GM19351 (cell line): ENCODE data around the gene SAMD3.
"Not testable (repeated sequence)": the region's sequence is repeated elsewhere in the genome, so short reads cannot be mapped to it uniquely, and the experiment has no call there.

Experiments used
- ATAC-seq: cut with Tn5 transposase; IDR thresholded peaks from one replicate; pipeline ENCODE4 v1.9.1; 2021; ENCODE audit warnings: mild to moderate bottlenecking, moderate library complexity; ENCODE audit not compliant: unreplicated experiment

Gene SAMD3

DNA sequence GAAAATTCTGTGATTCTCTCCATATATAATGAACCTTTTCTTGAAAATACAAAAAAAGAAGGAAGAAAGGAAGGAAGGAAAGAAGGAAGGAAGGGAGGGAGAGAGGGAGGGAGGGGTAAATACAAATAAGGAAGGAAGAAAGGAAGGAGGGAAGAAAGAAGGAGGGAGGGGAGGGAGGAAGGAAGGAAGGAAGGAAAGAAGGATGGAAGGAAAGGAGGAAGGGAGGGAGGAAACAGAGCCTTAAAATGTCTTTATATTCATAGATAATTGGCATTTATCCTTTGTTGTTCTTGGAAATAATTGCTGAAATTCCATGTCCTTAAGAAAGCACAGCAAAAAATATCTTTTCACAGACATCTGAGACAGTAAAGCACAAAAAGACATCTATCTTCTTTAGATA, 40.3 kb downstream of the SAMD3 start:
- ATAC-seq = no peak

DNA sequence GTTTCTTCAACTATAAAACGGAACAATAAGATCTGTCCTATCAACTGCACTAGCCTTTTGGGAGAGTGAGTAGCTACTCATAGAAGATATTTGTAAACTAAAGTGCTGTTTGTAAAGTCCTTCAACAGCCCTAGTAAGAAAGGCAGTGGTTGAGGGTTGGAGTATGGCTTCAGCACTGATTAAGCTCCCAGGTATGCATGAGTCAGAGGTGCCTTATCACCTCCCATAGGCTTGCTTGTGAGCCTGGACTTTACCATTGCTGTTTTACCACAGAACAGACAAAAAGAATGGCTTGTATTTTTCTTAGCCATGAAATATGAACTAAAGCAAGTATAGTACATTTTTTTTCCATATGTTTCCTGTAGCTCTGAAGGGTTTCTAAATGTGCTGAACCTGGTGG, 44.1 kb downstream of the SAMD3 start:
- no peak for ATAC-seq

DNA sequence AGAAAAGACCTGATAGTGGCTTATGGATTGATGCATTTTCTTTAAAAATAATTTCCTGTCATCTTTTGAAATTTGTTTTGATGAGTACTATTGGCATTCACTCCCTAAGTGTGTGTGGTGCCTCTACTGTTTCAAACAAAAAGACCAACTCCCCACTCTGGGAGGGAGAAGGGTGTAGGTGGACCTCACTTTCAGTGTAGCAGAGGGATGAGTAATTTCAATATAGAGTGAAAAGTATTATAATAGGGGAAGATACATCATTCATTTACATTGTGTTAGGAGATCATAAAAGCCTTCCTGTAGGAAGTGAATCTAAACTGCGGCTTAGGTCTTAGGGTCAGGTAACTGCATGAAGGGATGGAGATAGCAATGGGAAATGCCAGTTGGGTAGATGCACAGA, 46.4 kb downstream of the SAMD3 start:
- no peak for ATAC-seq

DNA sequence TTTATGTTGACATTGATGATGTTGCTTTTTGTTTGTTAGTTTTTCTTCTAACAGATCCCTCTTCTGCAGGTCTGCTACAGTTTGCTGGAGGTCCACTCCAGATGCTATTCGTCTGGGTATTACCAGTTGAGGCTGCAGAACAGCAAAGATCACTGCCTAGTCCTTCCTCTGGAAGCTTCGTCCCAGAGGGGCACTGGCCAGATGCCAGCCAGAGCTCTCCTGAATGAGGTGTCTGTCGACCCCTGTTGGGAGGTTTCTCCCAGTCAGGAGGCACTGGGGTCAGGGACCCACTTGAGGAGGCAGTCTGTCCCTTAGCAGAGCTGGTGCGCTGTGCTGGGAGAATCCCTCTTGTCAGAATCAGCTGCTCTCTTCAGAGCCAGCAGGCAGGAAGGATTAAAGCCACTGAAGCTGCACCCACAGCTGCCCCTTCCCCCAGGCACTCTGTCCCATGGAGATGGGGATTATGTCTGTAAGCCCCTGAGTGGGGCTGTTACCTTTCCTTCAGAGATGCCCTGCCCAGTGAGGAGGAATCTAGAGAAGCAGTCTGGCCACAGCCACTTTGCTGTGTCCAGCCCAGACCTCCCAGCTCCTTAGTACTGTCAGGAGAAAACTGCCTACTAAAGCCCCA, 49.3 kb downstream of the SAMD3 start:
- ATAC-seq = not testable (repeated sequence)

DNA sequence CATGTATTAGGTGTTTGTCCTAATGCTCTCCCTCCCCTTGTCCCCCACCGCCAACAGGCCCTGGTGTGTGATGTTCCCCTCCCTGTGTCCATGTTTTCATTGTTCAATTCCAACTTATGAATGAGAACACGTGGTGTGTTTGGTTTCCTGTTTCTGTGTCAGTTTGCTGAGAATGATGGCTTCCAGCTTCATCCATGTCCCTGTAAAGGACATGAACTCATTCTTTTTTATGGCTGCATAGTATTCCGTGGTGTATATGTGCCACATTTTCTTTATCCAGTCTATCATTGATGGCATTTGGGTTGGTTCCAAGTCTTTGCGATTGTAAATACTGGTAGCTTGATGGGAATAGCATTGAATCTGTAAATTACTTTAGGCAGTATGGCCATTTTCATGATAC, 52.6 kb downstream of the SAMD3 start:
- ATAC-seq = not testable (repeated sequence)

DNA sequence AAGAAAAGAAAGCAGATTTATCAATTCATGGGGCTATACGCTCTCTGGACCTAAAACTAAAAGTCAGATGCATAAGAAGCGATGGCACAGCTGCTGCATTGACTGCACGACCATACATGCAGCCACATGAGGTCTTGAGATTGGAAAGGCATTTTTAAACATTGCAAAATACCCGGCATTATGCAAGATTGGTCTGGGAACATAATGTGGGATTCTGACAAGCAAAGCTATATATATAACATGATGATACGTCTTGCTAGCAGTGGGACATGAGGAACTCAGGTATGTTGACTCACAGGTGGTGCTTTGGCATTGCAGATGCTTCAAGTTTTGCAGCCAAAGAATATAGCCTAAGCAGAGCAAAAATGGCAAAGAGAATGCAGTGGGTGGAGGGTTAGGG, 55.1 kb downstream of the SAMD3 start:
- ATAC-seq = no peak

DNA sequence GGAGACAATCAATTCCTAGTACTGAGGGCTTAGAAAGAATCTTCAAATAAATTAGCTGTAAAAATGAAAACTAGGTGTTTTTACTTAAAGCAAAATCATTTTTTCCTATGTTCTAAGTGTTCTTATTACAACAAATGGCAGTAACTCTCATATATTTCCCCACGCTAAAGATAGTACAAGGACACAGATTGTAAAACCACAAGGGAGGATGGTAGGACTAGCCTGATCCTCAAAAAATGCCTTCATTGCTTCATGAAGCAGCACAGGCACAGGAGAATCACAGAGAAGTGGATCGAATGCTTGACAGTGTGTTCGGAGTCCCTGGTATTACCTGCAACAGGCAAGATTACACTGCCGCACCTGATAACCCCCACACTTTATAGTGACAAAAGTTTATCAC, 58.5 kb downstream of the SAMD3 start:
- ATAC-seq = no peak

DNA sequence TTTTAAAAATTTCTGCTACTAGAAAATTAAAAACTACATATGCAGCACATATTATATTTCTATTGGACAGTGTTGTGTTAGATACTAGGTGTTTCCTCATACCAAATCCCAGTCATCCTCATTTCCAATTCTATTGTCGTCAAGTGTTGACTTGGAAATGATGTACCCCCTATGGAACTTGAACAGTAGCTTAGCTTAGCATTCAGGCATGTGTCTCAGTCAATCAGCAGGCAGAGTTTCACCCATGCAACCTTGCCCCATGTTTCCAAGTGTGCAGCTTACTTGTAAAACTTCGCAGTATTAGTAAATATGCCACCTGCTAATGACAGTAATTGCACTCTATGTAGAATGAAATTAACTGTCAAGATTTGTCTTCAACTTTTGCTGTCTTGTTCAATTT, 59.5 kb downstream of the SAMD3 start:
- ATAC-seq = no peak

DNA sequence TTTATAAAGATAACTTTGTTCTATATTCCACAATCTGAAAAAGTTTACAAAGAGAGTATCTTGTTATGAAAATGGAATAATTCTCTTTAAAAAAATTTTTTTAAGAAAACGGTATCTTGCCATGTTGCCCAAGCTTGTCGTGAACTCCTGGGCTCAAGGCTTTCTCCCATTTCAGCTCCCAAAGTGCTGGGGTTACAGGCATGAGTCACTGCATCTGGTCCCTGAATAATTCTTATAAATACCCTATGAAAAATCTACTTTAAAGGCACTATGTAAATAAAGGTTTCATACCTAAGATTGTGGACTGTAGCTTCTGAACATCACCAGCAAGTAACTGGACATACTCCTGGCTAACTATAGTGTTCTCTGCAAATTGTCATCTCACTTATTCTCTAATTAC, 60.3 kb downstream of the SAMD3 start:
- ATAC-seq = no peak

DNA sequence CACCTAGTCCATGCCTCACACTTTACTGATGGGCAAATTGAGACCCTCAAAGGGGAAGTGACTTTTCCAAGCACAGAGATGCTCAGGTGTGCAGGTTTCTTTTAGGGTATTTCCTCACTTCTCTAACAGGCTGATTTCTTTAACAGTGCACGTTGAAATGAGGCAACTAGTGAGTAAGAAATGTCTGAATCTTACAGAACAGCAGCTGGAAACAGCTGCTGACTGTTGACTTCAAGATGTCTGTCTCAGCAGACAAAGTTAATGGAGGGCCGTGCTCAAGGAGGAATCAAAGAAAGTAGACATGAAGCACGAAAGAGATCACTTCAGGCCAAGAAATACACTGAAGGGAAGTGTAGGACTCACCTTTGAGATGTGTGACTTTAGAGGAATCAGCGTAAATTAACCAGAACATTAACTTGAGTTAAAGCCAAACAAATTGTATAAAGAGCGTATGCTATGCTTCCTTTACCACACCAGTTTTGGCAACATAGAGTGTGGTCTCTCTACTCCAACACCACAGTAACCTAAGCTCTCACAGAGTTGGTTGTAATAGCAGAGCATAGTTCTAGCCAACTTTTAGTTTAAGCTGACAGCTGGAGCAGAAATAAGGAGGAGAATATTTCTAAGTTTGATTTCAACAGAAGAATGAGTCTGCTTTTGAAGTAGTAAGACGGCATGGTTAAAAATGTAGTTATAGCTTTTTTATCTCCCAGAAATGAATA, 60.9 kb downstream of the SAMD3 start:
- ATAC-seq = no peak

DNA sequence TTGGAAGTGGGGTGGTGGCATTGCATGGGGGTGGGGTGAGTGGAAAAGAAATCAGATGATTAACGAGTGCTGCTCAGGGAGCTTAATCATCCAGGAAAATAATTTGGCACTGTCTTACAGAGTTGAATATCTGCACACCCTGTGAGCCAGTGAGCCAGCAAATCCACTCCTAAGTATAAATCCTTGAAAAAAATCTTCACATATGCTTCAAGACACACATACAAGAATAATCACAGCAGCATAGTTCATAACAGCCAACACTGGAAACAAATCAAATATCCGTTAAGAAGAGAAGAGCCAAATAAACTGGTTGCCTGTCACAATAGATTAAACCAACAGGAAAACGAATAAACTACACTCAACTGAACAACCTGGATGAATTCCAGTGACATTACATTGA, 62.8 kb downstream of the SAMD3 start:
- no peak for ATAC-seq

DNA sequence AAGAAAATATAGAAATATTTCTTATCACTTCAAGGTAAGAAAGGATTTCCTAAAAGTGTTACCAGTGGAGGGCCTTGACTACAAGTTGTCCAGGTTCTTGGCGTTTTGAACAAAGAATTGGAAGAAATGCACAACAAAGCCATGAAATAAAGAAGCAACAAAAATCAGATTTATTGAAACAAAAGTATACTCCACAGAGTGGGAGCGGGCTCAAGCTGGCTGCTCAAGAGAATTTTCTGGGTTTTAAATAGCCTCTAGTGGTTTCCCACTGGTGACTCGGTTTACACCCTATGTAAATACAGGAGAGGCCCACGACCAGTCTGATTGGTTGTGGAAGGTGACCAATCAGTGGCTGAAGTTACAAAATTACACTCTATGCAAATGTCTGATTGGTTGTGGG, 64.2 kb downstream of the SAMD3 start:
- no peak for ATAC-seq

DNA sequence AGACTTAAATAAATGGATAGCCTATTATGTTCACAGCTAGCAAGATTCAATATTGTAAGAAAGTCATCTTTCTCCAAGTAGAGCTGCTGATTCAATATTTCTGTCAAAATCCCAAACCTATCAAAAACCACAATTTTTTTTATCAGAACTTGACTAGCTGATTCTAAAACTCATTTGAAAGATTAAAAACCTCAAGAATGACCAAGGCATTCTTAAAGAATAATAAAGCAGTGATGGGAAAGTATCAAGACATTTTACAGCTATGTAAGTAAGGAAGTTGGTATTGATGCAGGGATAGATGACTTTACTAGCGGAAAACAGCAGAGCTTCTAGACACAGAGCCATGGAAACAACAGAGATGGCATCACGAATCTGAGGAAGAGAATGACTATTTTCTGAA, 64.7 kb downstream of the SAMD3 start:
- ATAC-seq = no peak

DNA sequence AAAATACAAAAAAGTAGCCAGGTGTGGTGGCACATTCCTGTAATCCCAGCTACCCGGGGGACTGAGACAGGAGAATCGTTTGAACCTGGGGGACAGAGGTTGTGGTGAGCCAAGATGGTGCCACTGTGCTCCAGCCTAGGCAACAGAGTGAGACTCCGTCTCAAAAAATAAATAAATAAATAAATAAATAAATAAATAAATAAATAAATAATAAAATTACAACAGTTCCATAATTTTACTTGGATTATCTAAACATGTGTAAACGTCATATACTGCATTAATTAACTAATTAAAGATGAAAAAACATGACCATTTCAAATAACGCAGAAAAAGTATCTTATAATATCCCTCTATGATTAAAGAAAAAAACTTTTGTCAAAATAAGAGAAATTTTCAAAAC, 65.8 kb downstream of the SAMD3 start:
- ATAC-seq = no peak

DNA sequence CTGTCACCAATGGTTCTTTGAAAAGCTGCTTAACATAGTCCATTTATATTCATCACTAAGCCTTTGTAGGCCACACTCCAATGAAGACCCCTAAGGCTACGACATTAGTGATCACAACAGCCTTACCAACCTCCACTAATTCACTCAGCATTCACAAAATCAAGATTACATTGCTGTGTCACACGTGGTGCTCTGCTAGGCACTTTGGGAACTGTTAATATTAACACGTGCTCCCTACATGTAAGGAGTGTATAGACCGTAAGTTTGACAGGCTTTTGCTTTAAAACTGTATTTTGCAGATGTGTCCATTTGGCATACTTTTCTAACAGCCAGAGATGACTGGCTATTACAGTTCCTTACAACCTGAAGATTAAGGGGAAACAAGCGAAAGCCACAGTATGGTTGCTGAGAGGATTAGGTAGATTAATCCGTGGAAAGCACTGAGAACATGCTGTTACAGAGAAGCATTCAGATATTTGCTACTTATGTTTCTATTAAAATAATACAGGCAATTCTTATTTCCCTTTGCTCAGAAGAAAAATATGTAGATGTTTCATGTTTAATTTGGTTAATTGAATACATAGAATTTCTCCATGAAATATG, 69.7 kb downstream of the SAMD3 start:
- ATAC-seq = no peak

DNA sequence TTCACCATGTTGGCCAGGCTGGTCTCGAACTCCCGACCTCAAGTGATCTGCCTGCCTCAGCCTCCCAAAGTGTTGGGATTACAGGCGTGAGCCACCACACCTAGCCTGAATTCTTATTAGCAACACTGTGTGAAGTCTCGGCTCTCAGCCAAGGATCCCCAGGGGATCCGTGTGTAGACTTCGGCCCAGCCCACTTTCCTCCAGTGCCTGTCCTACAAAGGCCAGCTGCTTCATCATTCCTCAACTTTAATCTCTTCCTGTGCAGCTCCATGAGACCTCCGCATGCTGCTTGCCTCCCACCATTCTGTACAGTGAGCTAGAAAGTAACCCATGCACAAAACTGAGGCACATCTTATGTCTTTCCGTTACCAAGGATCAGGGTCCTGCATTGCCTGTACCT, 71.8 kb downstream of the SAMD3 start:
- no peak for ATAC-seq

DNA sequence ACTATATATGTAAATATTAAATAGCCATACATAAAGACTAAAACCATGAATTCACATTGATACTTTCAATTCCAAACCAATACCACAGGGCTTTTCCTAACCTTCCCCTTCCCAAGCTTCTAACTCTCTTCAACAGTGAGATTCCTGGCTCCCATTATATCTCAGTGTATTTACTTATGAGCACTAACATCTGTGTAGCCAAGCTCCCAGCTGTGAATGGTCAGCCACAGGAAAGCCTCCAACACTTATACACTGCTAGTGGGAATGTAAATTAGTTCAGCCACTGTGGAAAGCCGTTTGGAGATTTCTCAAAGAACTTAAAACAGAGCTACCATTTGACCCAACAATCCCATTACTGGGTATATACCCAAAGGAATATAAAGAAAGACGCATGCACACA, 73.7 kb downstream of the SAMD3 start:
- ATAC-seq = not testable (repeated sequence)

DNA sequence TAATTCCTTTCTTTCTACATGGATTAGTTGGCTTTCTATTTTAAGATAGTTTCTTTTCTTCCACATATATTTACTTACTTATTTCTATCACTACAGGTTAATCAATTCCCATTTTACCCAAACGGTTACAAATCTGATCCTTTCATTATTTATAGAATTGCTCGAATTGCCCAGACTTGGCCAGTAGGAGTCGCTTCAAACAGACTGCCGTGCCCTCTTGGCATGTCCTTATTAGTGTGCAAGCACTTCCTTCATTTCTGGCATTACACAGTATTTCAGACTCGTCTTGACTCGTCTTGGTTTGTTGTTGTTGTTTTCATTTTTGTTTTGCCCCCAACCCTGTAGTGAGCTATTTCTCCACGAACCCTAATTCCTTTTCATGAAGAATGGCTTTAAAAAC, 74.6 kb downstream of the SAMD3 start:
- ATAC-seq = no peak

DNA sequence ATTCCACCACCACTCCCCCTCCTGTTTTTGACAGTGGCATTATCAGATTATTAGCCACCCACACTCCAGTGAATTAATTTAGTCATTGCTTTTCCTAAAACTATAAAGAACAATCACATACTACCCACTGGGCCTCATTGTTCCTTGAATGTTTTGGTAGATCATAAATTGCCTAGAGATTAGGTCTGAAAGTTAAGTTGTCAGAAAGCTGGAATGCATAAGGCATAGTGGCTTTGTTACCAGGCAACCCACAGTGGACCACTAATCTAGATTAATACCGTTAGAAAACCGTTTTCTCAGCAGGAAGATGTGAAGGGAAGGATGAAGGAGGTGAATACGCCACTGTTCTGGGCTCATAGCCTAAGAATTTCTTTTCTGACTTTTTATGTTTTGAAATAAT, 75.6 kb downstream of the SAMD3 start:
- ATAC-seq = no peak

DNA sequence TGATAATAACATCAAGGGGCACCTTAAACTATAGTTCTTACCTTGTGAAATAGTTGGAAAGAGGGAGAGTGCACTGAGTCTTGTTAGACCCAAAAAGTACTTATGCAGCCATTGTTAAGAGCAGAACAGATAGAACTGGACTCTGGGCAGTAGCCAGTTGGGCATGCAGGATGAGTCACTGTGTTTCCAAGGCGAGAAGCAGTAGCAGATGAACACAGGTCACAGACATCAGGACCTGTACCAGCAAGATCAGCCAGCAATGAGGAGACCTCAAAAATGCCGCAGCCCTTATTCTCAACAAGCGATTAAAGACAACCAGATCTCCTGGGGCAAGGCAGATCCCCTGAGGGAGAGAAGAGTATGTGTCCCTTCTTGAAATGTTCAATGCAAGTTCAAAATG, 79.0 kb downstream of the SAMD3 start:
- ATAC-seq = no peak

DNA sequence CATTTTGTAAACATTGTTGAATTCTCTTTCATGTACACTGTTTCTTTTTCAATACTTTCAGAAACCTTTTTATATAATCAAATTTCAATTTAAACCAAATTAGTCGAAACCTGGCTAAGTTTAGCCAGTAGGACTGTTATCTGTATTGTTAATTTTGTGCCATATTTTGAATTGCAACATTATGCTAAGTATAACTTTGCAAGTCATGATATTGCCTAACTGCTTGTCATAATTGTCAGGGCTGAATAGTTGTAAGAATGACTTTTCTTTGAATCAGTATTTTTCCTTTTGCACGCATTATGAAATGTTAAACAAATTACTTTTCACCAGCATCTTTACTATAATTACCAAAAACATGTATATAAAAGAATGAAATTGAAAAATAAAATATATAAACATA, 82.7 kb downstream of the SAMD3 start:
- ATAC-seq = no peak

DNA sequence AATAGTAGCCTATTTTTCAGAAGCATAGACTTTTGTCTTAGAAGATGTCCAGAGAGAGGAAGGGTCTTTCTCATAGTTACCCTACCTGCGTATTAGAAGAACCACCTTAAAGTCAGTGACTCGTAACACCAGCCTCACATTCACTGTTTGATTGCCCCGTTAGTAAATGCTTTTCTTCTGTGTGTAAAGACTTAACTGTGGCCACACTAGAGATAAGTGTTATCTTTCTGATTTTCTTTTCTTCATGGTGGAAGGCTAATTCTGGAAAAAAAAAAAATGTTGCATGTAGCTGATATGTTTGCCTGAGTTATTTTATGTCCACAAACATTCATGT, 83.9 kb downstream of the SAMD3 start:
- ATAC-seq = peak; percentile 38
